ENCODE results near the gene MOCS3.

DNA sequence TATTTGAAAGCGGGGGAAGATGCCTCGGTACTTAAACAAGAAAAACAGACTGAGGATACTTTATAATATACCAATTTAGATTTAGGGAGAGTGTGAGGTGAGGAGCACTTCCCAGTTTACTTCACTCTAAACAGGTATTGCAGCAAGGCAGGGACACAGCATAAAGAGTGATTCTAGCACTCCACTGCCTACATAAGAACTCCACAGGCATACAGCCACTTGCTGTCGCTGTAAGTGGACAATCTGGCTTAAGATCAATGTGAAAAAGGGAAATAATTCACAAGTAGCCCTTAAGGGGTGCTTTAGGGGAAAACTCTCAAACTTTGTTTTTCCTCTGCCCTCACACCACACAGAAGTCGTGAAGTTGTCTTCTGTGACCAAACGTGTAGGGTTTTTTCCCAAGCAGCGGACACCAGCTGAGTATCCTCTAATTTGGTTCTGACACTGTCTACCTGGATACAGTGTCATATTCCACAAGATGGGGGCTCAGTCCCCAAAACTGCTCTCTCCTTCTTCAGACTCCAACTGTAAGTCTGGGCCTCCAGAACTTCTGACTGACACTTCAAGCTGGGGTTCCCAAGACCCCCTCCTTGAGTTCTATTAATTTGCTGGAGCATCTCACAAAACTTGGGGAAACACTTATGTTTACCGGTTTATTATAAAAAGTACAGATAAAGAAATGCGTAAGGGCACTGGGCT is 36.7 kb upstream of the MOCS3 start:
- TF ChIP-seq, protein P1, sequence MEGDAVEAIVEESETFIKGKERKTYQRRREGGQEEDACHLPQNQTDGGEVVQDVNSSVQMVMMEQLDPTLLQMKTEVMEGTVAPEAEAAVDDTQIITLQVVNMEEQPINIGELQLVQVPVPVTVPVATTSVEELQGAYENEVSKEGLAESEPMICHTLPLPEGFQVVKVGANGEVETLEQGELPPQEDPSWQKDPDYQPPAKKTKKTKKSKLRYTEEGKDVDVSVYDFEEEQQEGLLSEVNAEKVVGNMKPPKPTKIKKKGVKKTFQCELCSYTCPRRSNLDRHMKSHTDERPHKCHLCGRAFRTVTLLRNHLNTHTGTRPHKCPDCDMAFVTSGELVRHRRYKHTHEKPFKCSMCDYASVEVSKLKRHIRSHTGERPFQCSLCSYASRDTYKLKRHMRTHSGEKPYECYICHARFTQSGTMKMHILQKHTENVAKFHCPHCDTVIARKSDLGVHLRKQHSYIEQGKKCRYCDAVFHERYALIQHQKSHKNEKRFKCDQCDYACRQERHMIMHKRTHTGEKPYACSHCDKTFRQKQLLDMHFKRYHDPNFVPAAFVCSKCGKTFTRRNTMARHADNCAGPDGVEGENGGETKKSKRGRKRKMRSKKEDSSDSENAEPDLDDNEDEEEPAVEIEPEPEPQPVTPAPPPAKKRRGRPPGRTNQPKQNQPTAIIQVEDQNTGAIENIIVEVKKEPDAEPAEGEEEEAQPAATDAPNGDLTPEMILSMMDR (IDR thresholded peaks at IDR 0.05): no peak
- TF ChIP-seq EZH2 (IDR thresholded peaks at IDR 0.05; ENCODE audit: borderline replicate concordance, insufficient read depth, low read depth, low read length, poor library complexity, severe bottlenecking): no peak

All from B cell (primary cell).